IMR-90 (cell line): ENCODE data around the gene FOXK1. TPM values are rescaled to one million over a fixed set of nuclear protein-coding genes. Genes with fewer than 3 reads are reported as not detected.

Experiments
- ATAC-seq: fragments of 200-7000 bp; cut with Tn5 transposase; 2 replicates; pipeline ENCODE4 v1.9.1; 2020; ENCODE audit warnings: low read depth, mild to moderate bottlenecking, moderate library complexity
- BruUV-seq: library from RNA; stranded (reverse); fragments of 400-500 nt; replicated peaks from 2 replicates; lab custom pipeline; 2021; lab: Mats Ljungman, UMichigan
- CTCF ChIA-PET: fragments of 300-600 bp; formaldehyde crosslinking; extraction: SDS; loops from one replicate; lab custom pipeline; 2021; ENCODE audit warnings: antibody characterized with exemption; lab: Yijun Ruan, JAX
- POLR2A ChIA-PET: fragments of 300-600 bp; sonication (Branson Sonifier 250); formaldehyde crosslinking; loops from one replicate; lab custom pipeline; 2022; ENCODE audit warnings: antibody characterized with exemption; ENCODE audit not compliant: unreplicated experiment; lab: Charles Lee
- DNase-seq: peaks from one replicate; pipeline ENCODE4 v3.0.0; 2013
- H2AFZ ChIP-seq: replicated peaks from 2 replicates; pipeline ENCODE3; 2013; ENCODE audit warnings: low read length, mild to moderate bottlenecking; ENCODE audit not compliant: poor library complexity
- H2AK5ac ChIP-seq: 2 replicates; pipeline ENCODE4 v1.6.1; 2013; ENCODE audit warnings: low read depth, low read length, inconsistent platforms
- H2AK9ac ChIP-seq: replicated peaks from 2 replicates; pipeline ENCODE3; 2013; ENCODE audit warnings: mild to moderate bottlenecking, low read depth, low read length, moderate library complexity; ENCODE audit not compliant: poor library complexity
- H2BK120ac ChIP-seq: 2 replicates; pipeline ENCODE4 v1.6.1; 2013; ENCODE audit warnings: low read depth, low read length, inconsistent platforms
- H2BK15ac ChIP-seq: 3 replicates; pipeline ENCODE4 v1.6.1; 2013; ENCODE audit warnings: low read depth, low read length, inconsistent platforms
- H2BK20ac ChIP-seq: 2 replicates; pipeline ENCODE4 v1.6.1; 2013; ENCODE audit warnings: low read depth, mild to moderate bottlenecking, inconsistent platforms, low read length, moderate library complexity
- H2BK5ac ChIP-seq: 2 replicates; pipeline ENCODE4 v1.6.1; 2013; ENCODE audit warnings: mild to moderate bottlenecking, low read depth, low read length, inconsistent platforms; ENCODE audit not compliant: poor library complexity, severe bottlenecking
- H3K14ac ChIP-seq: replicated peaks from 2 replicates; pipeline ENCODE4 v1.6.1; 2013; ENCODE audit warnings: low read depth, low read length, inconsistent platforms
- H3K18ac ChIP-seq: 2 replicates; pipeline ENCODE4 v1.6.1; 2013; ENCODE audit warnings: low read depth, low read length, control low read depth
- H3K23ac ChIP-seq: 2 replicates; pipeline ENCODE4 v1.6.1; 2013; ENCODE audit warnings: low read depth, low read length, inconsistent platforms
- H3K27ac ChIP-seq: 2 replicates; pipeline ENCODE4 v1.5.1; 2013; ENCODE audit warnings: mild to moderate bottlenecking, control low read depth, low read length; ENCODE audit not compliant: insufficient read depth
- H3K27me3 ChIP-seq: 2 replicates; pipeline ENCODE4 v1.6.1; 2013; ENCODE audit warnings: low read length; ENCODE audit not compliant: control insufficient read depth, insufficient read depth
- H3K36me3 ChIP-seq: 2 replicates; pipeline ENCODE4 v1.6.1; 2013; ENCODE audit warnings: low read length, mixed read lengths; ENCODE audit not compliant: control insufficient read depth, insufficient read depth
- H3K4ac ChIP-seq: 2 replicates; pipeline ENCODE4 v1.6.1; 2013; ENCODE audit warnings: low read depth, low read length, inconsistent platforms
- H3K4me1 ChIP-seq: 2 replicates; pipeline ENCODE4 v1.6.1; 2013; ENCODE audit warnings: low read length, mixed read lengths; ENCODE audit not compliant: control insufficient read depth, insufficient read depth
- H3K4me2 ChIP-seq: 2 replicates; pipeline ENCODE4 v1.6.1; 2013; ENCODE audit warnings: low read depth, mild to moderate bottlenecking, control low read depth, low read length, moderate library complexity
- H3K4me3 ChIP-seq: 2 replicates; pipeline ENCODE4 v1.5.1; 2013; ENCODE audit warnings: low read depth, mild to moderate bottlenecking, control low read depth, low read length, moderate library complexity; ENCODE audit not compliant: insufficient read depth
- H3K56ac ChIP-seq: 2 replicates; pipeline ENCODE4 v1.6.1; 2013; ENCODE audit warnings: low read length, inconsistent platforms; ENCODE audit not compliant: insufficient read depth; ENCODE audit errors: extremely low read depth
- H3K79me1 ChIP-seq, 2 experiments: 2 replicates each; pipeline ENCODE4 v1.6.1; 2013; ENCODE audit warnings: low read length in 2 of 2, inconsistent platforms in 1 of 2, low read depth in 1 of 2
- H3K9ac ChIP-seq: 2 replicates; pipeline ENCODE4 v1.6.1; 2013; ENCODE audit warnings: low read depth, low read length, control low read depth
- H3K9me1 ChIP-seq: 2 replicates; pipeline ENCODE4 v1.6.1; 2013; ENCODE audit warnings: low read length, inconsistent platforms; ENCODE audit not compliant: insufficient read depth
- H3K9me3 ChIP-seq: 2 replicates; pipeline ENCODE4 v1.6.1; 2013; ENCODE audit warnings: low read length; ENCODE audit not compliant: control insufficient read depth, insufficient read depth
- H4K20me1 ChIP-seq: 2 replicates; pipeline ENCODE4 v1.6.1; 2013; ENCODE audit warnings: low read length, inconsistent platforms; ENCODE audit not compliant: insufficient read depth
- H4K5ac ChIP-seq: 2 replicates; pipeline ENCODE4 v1.6.1; 2013; ENCODE audit warnings: mild to moderate bottlenecking, low read depth, low read length, control low read depth
- H4K8ac ChIP-seq, 2 experiments: 2 replicates each; pipeline ENCODE4 v1.6.1; 2013; ENCODE audit warnings: low read depth in 2 of 2, low read length in 2 of 2, control low read depth in 1 of 2, inconsistent platforms in 1 of 2
- H4K91ac ChIP-seq: 2 replicates; pipeline ENCODE4 v1.6.1; 2013; ENCODE audit warnings: low read depth, low read length, inconsistent platforms; ENCODE audit not compliant: insufficient read depth
- RCOR1 ChIP-seq: IDR thresholded peaks from 2 replicates; pipeline ENCODE4 v1.6.1; 2012; ENCODE audit warnings: mild to moderate bottlenecking, low read length, improper control_type of control experiment; ENCODE audit not compliant: insufficient replicate concordance
- WGBS, 2 experiments: methylation state at CpG; one replicate each; pipeline versions ENCODE4 v1.1.5 to v1.1.7; 2013; ENCODE audit warnings: missing lambda C conversion rate in 2 of 2; ENCODE audit not compliant: insufficient read length in 1 of 2; ENCODE audit errors: extremely low coverage in 2 of 2; 5-methylcytosine and 5-hydroxymethylcytosine counted together
- dilution Hi-C: fragments of 300-500 bp; cut with HindIII; formaldehyde crosslinking; loops from one replicate; pipeline ENCODE4 v1.14.3; 2018; ENCODE audit warnings: low sequenced_read_pairs; ENCODE audit not compliant: unreplicated experiment
- in situ Hi-C: fragments of 300-500 bp; cut with MboI; formaldehyde crosslinking; loops from 3 replicates; pipeline ENCODE4 v1.14.3; 2019; ENCODE audit warnings: low sequenced_read_pairs, inconsistent platforms, mixed read lengths
- intact Hi-C: fragments of 100-400 bp; cut with micrococcal nuclease; formaldehyde crosslinking; loops from 2 replicates; pipeline ENCODE4 v1.10.0; 2022
- polyA plus RNA-seq, 3 experiments: library from polyadenylated mRNA; depleted of rRNA; stranded (reverse); fragments of >200 nt; gene quantifications; 2 replicates each; pipeline ENCODE4 v1.2.3, GENCODE V29; 2012; ENCODE audit warnings: low replicate concordance in 1 of 3
- total RNA-seq: library from RNA; depleted of rRNA; stranded (reverse); fragments of >200 nt; gene quantifications from 2 replicates; pipeline ENCODE4 v1.2.3, GENCODE V29; 2012
- TF ChIP-seq, protein P1 (sequence below): conservative IDR thresholded peaks from 2 replicates; pipeline ENCODE4 v1.5.1; 2012; ENCODE audit warnings: mild to moderate bottlenecking, low read depth, low read length, improper control_type of control experiment
- TF ChIP-seq, protein P2 (sequence below): fragments of 150-350 bp; IDR thresholded peaks from 2 replicates; pipeline ENCODE4 v1.6.1; 2016; ENCODE audit warnings: low read depth, mild to moderate bottlenecking, low read length, moderate library complexity, borderline replicate concordance

Gene FOXK1
- total and polyA plus RNA-seq, 2 of the 4 experiments (the other 2 are of a cell fraction): 4.3 to 8.8 TPM

DNA sequence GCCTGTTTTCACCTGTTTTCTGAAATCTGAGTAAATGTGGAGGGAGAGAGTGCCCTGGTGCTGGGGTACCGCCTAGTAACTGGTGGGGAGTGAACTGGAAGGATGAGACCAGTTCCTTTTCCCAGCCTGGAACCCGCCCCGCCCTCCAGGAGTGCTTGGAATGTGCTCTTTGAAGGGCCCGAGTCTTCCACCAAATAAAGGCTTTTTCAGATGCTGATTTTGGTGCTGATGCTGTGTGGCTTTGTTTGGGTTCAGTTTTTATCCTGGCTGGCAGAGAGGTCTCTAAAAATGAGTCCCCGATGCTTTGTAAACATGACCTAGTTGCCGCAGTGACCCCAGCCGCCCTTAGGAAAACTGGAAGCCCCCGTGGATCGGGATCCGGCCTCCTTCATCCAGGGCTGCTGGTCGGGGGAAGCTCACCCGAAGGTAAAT, 25.9 kb downstream of the FOXK1 start (continued):
- TF ChIP-seq, protein P1, sequence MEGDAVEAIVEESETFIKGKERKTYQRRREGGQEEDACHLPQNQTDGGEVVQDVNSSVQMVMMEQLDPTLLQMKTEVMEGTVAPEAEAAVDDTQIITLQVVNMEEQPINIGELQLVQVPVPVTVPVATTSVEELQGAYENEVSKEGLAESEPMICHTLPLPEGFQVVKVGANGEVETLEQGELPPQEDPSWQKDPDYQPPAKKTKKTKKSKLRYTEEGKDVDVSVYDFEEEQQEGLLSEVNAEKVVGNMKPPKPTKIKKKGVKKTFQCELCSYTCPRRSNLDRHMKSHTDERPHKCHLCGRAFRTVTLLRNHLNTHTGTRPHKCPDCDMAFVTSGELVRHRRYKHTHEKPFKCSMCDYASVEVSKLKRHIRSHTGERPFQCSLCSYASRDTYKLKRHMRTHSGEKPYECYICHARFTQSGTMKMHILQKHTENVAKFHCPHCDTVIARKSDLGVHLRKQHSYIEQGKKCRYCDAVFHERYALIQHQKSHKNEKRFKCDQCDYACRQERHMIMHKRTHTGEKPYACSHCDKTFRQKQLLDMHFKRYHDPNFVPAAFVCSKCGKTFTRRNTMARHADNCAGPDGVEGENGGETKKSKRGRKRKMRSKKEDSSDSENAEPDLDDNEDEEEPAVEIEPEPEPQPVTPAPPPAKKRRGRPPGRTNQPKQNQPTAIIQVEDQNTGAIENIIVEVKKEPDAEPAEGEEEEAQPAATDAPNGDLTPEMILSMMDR: no peak

DNA sequence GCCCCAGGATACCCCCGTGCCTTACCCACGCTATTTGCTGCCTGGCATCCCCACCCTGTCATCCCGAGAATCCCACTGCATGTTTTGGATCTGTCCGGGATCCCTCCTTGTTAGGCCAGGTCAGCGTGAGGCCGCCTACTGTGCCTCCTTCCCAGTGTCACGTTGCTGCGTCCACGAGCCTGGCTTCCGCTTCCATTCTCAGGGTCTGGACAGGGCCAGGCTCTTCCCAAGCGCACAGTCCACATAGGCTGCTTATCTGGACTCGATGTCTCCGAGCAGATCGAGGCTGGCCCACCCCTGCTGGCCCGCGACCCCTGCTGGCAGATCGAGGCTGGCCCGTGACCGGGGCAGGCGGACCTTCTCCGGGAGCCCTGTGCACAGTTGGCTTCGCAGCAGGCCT, 27.1 kb downstream of the FOXK1 start:
- no peak overlapping the region for H3K23ac ChIP-seq
- no peak overlapping the region for H2AK5ac ChIP-seq
- ATAC-seq: no peak
- WGBS, 2 experiments: 87% methylated on average over 14 of the region's 22 CpGs; no CpG with 5 or more reads in 1 of the 2 experiments
- H3K27ac ChIP-seq: no peak overlapping the region
- H4K5ac ChIP-seq: no peak overlapping the region
- no peak overlapping the region for H3K9ac ChIP-seq
- H2BK5ac ChIP-seq: no peak overlapping the region
- intact Hi-C loops (no loop called here), in situ Hi-C loops (no loop called here), dilution Hi-C loops (no loop called here)
- H3K56ac ChIP-seq: no peak overlapping the region
- CTCF ChIA-PET: no interaction called here
- H3K4me3 ChIP-seq: no peak overlapping the region
- H3K4me2 ChIP-seq: no peak overlapping the region
- H3K4me1 ChIP-seq: peaks cover 21% of the 10 kb centered on the region
- no peak overlapping the region for H3K4ac ChIP-seq
- H3K27me3 ChIP-seq: no peaks in the 10 kb centered on the region
- no peak overlapping the region for H2AK9ac ChIP-seq
- H3K9me3 ChIP-seq: no peaks in the 10 kb centered on the region
- DNase-seq: no peak
- H4K91ac ChIP-seq: no peak overlapping the region
- peak overlapping the region; percentile 10 for H2AFZ ChIP-seq
- no peak overlapping the region for H2BK15ac ChIP-seq
- POLR2A ChIA-PET: no interaction called here
- H3K79me1 ChIP-seq: peaks cover 40 to 95% of the 10 kb centered on the region in 2 experiments
- no TSS peak for BruUV-seq
- TF ChIP-seq, protein P2, sequence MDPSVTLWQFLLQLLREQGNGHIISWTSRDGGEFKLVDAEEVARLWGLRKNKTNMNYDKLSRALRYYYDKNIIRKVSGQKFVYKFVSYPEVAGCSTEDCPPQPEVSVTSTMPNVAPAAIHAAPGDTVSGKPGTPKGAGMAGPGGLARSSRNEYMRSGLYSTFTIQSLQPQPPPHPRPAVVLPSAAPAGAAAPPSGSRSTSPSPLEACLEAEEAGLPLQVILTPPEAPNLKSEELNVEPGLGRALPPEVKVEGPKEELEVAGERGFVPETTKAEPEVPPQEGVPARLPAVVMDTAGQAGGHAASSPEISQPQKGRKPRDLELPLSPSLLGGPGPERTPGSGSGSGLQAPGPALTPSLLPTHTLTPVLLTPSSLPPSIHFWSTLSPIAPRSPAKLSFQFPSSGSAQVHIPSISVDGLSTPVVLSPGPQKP: no peak
- no peak for TF ChIP-seq RCOR1
- no peak overlapping the region for H3K18ac ChIP-seq
- H3K9me1 ChIP-seq: peaks cover 36% of the 10 kb centered on the region
- H4K8ac ChIP-seq: no peak overlapping the region
- H3K14ac ChIP-seq: no peak overlapping the region
- H2BK120ac ChIP-seq: no peak overlapping the region
- H3K36me3 ChIP-seq: peaks cover 9% of the 10 kb centered on the region
- H4K20me1 ChIP-seq: peaks cover 92% of the 10 kb centered on the region
- H2BK20ac ChIP-seq: no peak overlapping the region
